ENCODE results near the gene ACSL3.
"Not testable (repeated sequence)": the region's sequence is repeated elsewhere in the genome, so short reads cannot be mapped to it uniquely, and the experiment has no call there.

The ACSL3 gene

GRCh38 chr2:222840060-222840802 lies 20.6 kb upstream of the ACSL3 start:
- DNase-seq (ENCODE audit: low read depth): no peak
- no peak overlapping the region for H3K4me3 ChIP-seq (ENCODE audit: low read length)
- no peak for TF ChIP-seq CTCF (conservative IDR thresholded peaks at IDR 0.05; ENCODE audit: low read length)

- DNase-seq (ENCODE audit: low read depth): no peak
- H3K4me3 ChIP-seq (ENCODE audit: low read length): no peak overlapping the region
- no peak for TF ChIP-seq CTCF (conservative IDR thresholded peaks at IDR 0.05; ENCODE audit: low read length)
These were observed 18.2 kb upstream of the ACSL3 start for GRCh38 chr2:222842491-222843174.

DNA sequence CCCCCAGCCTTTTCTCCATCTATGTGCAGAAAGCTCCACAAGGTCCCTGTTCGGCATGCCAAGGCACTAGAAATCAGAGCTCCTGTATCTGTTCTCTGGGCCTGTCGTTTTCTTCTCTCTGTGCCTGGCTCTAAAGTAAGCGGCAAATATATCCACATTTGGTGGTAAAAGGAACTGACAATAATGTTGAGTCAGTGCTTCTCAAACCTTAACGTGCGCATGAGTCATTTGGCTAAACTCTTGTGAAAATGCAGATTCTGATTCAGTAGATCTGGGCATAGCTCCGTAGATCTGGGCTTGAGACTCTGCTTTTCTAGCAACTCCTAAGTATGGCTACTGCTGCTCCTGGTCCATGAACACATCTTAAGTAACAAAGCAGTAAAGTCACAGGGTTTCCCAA lies 16.5 kb upstream of the ACSL3 start:
- TF ChIP-seq CTCF (conservative IDR thresholded peaks at IDR 0.05; ENCODE audit: low read length): no peak
- H3K4me3 ChIP-seq (ENCODE audit: low read length): no peak overlapping the region
- peak; percentile 85 for DNase-seq (ENCODE audit: low read depth)

DNA sequence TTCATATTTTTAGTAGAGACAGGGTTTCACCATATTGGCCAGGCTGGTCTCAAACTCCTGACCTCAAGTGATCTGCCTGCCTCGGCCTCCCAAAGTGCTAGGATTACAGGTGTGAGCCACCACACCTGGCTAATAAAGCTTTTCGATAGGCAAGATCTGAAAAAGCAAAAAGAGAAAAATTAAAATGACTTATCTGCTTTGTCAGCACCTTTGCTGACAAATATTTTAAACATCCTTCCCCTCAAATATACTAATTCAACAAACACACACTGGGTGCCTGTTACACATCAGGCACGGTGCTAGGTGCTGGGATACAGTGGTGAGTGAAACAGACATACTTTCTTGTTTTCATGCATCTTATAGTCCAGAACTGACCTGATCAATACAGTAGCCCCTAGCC lies 15.5 kb upstream of the ACSL3 start:
- not testable (repeated sequence) for DNase-seq (ENCODE audit: low read depth); H3K4me3 ChIP-seq (ENCODE audit: low read length)

DNA sequence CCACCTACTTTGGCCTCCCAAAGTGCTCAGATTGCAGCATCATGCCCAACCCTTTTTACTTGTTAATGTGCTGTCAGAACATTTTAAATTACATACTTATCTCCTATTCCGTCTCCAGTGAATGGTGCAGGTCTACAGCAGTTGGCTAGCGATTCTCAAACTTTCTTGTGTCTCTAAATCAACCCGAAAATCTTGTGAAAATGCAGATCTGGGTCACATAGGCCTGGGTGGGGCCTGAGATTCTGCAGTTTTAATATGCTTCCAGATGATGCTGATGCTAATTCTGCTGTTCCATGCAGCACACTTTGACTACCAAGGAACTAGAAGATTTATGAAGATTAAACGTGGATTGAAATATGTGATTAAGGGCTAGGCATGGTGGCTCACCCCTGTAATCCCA lies 14.8 kb upstream of the ACSL3 start:
- DNase-seq (ENCODE audit: low read depth): no peak
- TF ChIP-seq CTCF (conservative IDR thresholded peaks at IDR 0.05; ENCODE audit: low read length): no peak
- no peak overlapping the region for H3K4me3 ChIP-seq (ENCODE audit: low read length)

DNA sequence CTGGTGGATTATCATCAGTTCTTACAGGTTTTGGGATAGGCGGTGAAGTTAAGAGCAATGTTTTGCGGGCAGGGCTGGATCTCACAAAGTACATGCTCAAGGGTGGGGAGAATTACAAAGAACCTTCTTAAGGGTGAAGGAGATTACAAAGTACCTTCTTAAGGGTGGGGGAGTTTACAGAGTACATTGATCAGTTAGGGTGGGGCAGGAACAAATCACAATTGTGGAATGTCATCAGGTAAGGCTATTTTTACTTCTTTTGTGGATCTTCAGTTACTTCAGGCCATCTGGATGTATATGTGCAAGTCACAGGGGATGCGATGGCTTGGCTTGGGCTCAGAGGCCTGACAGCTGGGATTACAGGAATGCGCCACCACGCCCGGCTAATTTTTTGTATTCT lies 12.8 kb upstream of the ACSL3 start:
- DNase-seq (ENCODE audit: low read depth); H3K4me3 ChIP-seq (ENCODE audit: low read length): not testable (repeated sequence)

- no peak overlapping the region for H3K4me3 ChIP-seq (ENCODE audit: low read length)
- no peak for TF ChIP-seq CTCF (conservative IDR thresholded peaks at IDR 0.05; ENCODE audit: low read length)
- DNase-seq (ENCODE audit: low read depth): no peak
These were observed 12.0 kb upstream of the ACSL3 start for GRCh38 chr2:222848862-222849261.

DNA sequence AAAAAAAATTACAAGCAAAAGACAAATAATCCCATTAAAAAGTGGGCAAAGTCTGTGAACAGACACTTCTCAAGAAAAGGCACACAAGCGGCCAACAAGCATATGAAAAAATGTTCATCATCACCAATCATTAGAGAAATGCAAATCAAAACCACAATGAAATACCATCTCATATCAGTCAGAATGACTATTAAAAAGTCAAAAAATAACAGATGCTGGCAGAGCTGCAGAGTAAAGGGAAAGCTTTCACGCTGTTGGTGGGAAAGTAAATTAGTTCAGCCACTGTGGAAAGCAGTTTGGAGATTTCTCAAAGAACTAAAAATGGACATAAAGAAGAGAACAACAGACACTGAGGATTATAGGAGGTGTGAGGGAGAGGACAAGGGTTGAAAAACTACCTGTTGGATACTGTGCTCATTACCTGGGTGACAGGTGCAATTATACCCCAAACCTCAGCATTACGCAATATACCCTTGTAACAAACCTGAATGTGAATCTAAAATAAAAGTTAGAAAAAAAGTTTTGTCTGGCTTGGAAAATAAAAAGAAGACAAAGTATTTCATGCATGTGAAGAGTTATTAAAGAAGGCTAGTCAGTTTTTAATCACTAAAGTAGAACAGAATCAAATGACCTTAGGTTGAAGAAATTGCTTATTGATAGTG lies 8.7 kb upstream of the ACSL3 start:
- DNase-seq (ENCODE audit: low read depth): no peak
- H3K4me3 ChIP-seq (ENCODE audit: low read length): no peak overlapping the region
- no peak for TF ChIP-seq CTCF (conservative IDR thresholded peaks at IDR 0.05; ENCODE audit: low read length)

Measured in AG10803 (cell line).